Right lobe of liver (tissue), 4 donors: ENCODE data around the gene PGS1.

Source experiments
- POLR2A ChIP-seq: fragments of 450-650 bp; IDR thresholded peaks from one replicate; pipeline ENCODE4 v1.6.1; 2017; ENCODE audit warnings: antibody characterized with exemption, mild to moderate bottlenecking
- TF ChIP-seq, protein P1 (sequence below), 4 donors: fragments of 200-600 bp in 3 of 4; fragments of 450-650 bp in 1 of 4; IDR thresholded peaks; one replicate each; pipeline versions ENCODE4 v1.5.1 to v1.8.0; 2016 to 2022; ENCODE audit warnings: antibody characterized with exemption in 4 of 4, mild to moderate bottlenecking in 2 of 4
- donor health status: DM: no; HTN: no; CAD: no.
- donor health status: DM: no; HTN: no; CAD: no.
- donor health status: DM: no; HTN: yes; CAD: no.

DNA sequence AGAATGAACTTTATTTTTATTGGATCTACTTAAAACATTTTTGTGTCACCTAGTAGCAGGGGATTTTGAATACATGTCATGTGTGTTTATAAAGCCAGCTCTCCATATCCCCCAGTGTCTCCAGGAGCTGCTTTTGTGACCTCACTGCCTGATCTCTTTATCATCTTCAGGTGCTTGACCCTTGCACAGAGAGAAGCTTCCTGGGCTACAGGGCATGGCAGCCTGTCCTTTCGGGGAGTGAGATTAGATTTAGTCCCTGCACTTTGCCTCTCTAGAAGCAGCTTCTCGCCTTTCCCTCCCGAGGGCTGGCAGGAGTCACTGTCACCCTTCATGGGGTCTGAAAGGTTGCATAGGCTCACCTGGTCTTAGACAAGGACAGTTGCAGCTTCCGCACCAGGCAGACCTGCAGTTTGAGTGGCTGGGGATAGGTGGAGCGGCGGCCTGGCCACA, 42.7 kb downstream of the PGS1 start:
- no peak for TF ChIP-seq POLR2A
- TF ChIP-seq, protein P1, sequence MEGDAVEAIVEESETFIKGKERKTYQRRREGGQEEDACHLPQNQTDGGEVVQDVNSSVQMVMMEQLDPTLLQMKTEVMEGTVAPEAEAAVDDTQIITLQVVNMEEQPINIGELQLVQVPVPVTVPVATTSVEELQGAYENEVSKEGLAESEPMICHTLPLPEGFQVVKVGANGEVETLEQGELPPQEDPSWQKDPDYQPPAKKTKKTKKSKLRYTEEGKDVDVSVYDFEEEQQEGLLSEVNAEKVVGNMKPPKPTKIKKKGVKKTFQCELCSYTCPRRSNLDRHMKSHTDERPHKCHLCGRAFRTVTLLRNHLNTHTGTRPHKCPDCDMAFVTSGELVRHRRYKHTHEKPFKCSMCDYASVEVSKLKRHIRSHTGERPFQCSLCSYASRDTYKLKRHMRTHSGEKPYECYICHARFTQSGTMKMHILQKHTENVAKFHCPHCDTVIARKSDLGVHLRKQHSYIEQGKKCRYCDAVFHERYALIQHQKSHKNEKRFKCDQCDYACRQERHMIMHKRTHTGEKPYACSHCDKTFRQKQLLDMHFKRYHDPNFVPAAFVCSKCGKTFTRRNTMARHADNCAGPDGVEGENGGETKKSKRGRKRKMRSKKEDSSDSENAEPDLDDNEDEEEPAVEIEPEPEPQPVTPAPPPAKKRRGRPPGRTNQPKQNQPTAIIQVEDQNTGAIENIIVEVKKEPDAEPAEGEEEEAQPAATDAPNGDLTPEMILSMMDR (IDR thresholded peaks at IDR 0.05), result no peak
